Kidney epithelial cell (primary cell): ENCODE results near the gene GNG2. TPM values are rescaled to one million over a fixed set of nuclear protein-coding genes. Genes with fewer than 3 reads are reported as not detected.
A peak's percentile ranks its signal among the peaks of the same experiment; 100 is the strongest.

Source experiments
- DNase-seq: peaks from one replicate; pipeline ENCODE4 v3.0.0-alpha.2; 2010; ENCODE audit warnings: low read depth
- H3K27me3 ChIP-seq: 2 replicates; pipeline ENCODE4 v1.6.0; 2011; ENCODE audit warnings: low read length; ENCODE audit not compliant: control insufficient read depth, insufficient read depth
- H3K36me3 ChIP-seq: 2 replicates; pipeline ENCODE4 v1.5.1; 2011; ENCODE audit warnings: low read length; ENCODE audit not compliant: control insufficient read depth, insufficient read depth
- H3K4me3 ChIP-seq: 2 replicates; pipeline ENCODE4 v1.5.1; 2011; ENCODE audit warnings: low read depth, mild to moderate bottlenecking, control low read depth, low read length
- total RNA-seq: library from RNA; depleted of rRNA; stranded (reverse); fragments of >200 nt; gene quantifications from 2 replicates; pipeline ENCODE4 v1.2.3, GENCODE V29; 2015
- TF ChIP-seq, protein P1 (sequence below): IDR thresholded peaks from 2 replicates; pipeline ENCODE4 v1.5.1; 2011; ENCODE audit warnings: mild to moderate bottlenecking, moderate library complexity, low read length, control low read depth, inconsistent platforms; ENCODE audit not compliant: insufficient read depth, poor library complexity, severe bottlenecking

Gene GNG2
- total RNA-seq, 1 donor from 2014 or later = 4.1 TPM

DNA sequence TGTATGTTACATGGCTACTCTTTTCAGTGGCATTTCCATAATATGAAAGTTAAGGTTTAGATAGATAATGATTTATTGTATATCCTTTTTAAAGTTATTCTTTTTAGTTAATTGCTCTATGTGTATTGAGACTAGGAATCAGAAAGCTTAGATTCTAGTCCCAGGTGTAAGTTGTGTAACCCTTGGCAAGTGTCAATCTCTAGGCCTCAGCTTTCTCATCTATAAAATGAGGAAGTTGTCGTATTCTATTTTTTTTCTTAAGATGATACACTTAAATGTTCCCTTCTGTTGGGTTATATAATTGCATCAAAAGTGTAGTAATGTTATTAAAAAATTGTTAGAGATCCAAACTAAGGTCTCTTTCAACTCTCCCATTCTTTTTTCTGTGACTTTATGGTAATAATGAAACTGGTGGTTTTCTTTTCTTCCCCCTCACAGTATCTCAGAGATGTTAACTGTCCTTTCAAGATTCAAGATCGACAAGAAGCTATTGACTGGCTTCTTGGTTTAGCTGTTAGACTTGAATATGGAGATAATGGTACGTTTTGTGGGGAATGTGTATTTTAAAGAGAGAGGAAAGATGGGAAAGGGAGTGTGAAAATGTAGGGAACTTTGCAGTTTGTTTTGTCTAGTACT lies 133.0 kb downstream of the GNG2 start:
- DNase-seq = no peak
- TF ChIP-seq, protein P1, sequence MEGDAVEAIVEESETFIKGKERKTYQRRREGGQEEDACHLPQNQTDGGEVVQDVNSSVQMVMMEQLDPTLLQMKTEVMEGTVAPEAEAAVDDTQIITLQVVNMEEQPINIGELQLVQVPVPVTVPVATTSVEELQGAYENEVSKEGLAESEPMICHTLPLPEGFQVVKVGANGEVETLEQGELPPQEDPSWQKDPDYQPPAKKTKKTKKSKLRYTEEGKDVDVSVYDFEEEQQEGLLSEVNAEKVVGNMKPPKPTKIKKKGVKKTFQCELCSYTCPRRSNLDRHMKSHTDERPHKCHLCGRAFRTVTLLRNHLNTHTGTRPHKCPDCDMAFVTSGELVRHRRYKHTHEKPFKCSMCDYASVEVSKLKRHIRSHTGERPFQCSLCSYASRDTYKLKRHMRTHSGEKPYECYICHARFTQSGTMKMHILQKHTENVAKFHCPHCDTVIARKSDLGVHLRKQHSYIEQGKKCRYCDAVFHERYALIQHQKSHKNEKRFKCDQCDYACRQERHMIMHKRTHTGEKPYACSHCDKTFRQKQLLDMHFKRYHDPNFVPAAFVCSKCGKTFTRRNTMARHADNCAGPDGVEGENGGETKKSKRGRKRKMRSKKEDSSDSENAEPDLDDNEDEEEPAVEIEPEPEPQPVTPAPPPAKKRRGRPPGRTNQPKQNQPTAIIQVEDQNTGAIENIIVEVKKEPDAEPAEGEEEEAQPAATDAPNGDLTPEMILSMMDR = no peak
- no peaks in the 10 kb centered on the region for H3K36me3 ChIP-seq
- no peak overlapping the region for H3K4me3 ChIP-seq
- H3K27me3 ChIP-seq = no peaks in the 10 kb centered on the region

DNA sequence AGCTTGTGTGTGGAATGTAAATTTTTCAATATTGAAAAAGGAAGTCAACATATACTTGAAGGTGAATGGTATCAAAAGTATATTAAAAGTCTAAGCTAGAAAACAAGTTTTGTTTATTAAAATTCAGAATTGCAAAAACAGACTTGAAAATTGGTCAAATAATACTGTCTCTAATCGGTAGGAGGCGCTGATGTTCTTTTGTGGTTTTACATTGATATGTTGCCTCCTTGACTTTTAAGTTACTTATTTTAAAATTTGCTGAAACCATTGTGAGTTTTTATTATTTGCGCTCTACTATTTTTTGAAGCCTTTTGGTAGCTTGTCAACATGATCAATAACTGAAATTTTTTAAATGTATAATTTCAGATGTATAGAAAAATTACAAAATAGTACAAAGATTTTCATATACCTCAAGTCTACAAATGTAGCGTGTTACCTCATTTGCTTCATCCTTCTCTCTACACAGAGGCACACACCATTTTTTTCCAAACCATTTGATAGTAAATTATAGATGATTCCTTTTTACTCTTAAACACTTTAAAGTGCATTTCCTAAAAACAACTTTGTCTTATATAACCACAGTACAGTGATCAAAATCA lies 135.8 kb downstream of the GNG2 start:
- Histone ChIP-seq H3K4me3 (no peak overlapping the region), H3K36me3 (no peaks in the 10 kb centered on the region), H3K27me3 (no peaks in the 10 kb centered on the region)
- TF ChIP-seq, protein P1 = peak; percentile 53
- DNase-seq = no peak

DNA sequence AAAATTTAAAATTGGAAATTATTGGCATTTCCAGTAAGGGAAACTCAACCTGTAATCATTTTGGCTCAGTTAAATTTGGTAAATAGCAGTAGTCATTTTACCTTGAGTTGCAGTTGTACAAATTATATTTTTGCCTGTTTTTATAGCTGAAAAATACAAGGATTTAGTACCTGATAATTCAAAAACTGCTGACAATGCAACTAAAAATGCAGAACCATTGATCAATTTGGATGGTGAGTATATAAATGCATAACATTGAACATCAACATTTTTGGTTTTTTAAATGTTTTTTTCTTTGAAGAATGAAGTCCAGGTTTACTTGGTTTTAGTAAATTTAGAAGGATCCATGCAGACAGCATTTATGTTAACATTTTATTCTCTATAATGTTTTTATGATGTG lies 137.9 kb downstream of the GNG2 start:
- no peaks in the 10 kb centered on the region for H3K27me3 ChIP-seq
- TF ChIP-seq, protein P1 = no peak
- peaks cover 1% of the 10 kb centered on the region for H3K36me3 ChIP-seq
- no peak overlapping the region for H3K4me3 ChIP-seq
- no peak for DNase-seq

DNA sequence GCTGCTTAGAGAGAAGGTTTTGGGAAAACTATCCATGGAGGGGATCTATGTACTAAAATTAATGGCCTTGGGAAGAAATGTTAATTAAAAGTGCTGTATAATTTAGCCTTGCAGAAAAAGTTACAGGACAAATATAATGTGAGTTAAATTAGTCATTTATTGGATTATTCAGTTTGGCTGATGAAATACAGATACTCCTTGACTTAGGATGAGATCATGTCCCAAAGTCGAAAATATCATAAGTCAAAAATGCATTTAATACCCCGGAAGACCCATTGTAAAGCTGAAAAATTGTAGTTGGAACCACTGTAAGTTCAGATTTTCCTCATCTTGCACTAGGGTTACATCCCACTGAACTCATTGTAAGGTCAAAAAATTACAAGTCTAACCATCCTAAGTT lies 138.7 kb downstream of the GNG2 start:
- no peak for DNase-seq
- Histone ChIP-seq H3K4me3 (no peak overlapping the region), H3K27me3 (no peaks in the 10 kb centered on the region), H3K36me3 (peaks cover 1% of the 10 kb centered on the region)
- TF ChIP-seq, protein P1 = no peak

DNA sequence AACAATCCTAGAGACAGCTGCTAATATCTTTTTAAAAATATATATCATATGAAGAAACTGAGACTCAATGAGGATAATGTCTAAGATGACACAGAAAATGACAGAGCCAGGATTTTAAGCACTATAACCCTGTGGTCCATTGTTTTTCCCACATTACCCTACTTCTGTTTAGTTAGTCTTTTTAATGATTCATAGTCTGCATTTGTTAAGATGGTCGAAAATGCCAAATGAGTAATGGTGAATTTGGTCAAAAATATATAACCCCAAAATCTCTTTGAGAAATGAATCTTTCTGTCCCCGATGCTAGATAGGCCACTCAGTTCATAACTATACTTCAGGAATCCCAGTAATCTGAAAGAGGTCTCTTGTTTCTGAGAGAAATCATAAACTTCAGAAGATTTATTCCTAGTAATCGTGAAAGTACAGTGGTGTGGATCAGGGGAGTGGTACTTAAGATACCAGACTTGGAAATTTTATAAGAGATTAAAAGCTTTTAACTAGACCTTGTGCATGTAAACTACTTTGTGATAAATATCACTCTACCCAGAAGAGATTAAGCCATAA lies 139.7 kb downstream of the GNG2 start:
- Histone ChIP-seq H3K4me3 (no peak overlapping the region), H3K27me3 (no peaks in the 10 kb centered on the region), H3K36me3 (peaks cover 1% of the 10 kb centered on the region)
- DNase-seq = no peak
- TF ChIP-seq, protein P1 = no peak
